ENCODE results near the gene UMODL1.

- TF ChIP-seq ZC3H10 (CRISPR knock-in tag; IDR thresholded peaks at IDR 0.05) (no peak), BACH2 (CRISPR knock-in tag; IDR thresholded peaks at IDR 0.05; ENCODE audit: borderline replicate concordance) (no peak), TCF4 (CRISPR knock-in tag; IDR thresholded peaks at IDR 0.05; ENCODE audit: borderline replicate concordance) (no peak), ZFP30 (CRISPR knock-in tag; IDR thresholded peaks at IDR 0.05) (no peak), ARNTL (CRISPR knock-in tag; IDR thresholded peaks at IDR 0.05; ENCODE audit: borderline replicate concordance, low read depth) (no peak), ZNF565 (CRISPR knock-in tag; conservative IDR thresholded peaks at IDR 0.05; ENCODE audit: low read depth) (no peak), PPARA (CRISPR knock-in tag; IDR thresholded peaks at IDR 0.05; ENCODE audit: borderline replicate concordance) (no peak)
- TF ChIP-seq, protein P1, sequence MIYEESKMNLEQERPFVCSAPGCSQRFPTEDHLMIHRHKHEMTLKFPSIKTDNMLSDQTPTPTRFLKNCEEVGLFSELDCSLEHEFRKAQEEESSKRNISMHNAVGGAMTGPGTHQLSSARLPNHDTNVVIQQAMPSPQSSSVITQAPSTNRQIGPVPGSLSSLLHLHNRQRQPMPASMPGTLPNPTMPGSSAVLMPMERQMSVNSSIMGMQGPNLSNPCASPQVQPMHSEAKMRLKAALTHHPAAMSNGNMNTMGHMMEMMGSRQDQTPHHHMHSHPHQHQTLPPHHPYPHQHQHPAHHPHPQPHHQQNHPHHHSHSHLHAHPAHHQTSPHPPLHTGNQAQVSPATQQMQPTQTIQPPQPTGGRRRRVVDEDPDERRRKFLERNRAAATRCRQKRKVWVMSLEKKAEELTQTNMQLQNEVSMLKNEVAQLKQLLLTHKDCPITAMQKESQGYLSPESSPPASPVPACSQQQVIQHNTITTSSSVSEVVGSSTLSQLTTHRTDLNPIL (CRISPR knock-in tag; IDR thresholded peaks at IDR 0.05; ENCODE audit: low read depth), result no peak
- TF ChIP-seq, protein P2, sequence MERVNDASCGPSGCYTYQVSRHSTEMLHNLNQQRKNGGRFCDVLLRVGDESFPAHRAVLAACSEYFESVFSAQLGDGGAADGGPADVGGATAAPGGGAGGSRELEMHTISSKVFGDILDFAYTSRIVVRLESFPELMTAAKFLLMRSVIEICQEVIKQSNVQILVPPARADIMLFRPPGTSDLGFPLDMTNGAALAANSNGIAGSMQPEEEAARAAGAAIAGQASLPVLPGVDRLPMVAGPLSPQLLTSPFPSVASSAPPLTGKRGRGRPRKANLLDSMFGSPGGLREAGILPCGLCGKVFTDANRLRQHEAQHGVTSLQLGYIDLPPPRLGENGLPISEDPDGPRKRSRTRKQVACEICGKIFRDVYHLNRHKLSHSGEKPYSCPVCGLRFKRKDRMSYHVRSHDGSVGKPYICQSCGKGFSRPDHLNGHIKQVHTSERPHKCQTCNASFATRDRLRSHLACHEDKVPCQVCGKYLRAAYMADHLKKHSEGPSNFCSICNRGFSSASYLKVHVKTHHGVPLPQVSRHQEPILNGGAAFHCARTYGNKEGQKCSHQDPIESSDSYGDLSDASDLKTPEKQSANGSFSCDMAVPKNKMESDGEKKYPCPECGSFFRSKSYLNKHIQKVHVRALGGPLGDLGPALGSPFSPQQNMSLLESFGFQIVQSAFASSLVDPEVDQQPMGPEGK (CRISPR knock-in tag; IDR thresholded peaks at IDR 0.05; ENCODE audit: borderline replicate concordance), result no peak
- TF ChIP-seq, protein P3, sequence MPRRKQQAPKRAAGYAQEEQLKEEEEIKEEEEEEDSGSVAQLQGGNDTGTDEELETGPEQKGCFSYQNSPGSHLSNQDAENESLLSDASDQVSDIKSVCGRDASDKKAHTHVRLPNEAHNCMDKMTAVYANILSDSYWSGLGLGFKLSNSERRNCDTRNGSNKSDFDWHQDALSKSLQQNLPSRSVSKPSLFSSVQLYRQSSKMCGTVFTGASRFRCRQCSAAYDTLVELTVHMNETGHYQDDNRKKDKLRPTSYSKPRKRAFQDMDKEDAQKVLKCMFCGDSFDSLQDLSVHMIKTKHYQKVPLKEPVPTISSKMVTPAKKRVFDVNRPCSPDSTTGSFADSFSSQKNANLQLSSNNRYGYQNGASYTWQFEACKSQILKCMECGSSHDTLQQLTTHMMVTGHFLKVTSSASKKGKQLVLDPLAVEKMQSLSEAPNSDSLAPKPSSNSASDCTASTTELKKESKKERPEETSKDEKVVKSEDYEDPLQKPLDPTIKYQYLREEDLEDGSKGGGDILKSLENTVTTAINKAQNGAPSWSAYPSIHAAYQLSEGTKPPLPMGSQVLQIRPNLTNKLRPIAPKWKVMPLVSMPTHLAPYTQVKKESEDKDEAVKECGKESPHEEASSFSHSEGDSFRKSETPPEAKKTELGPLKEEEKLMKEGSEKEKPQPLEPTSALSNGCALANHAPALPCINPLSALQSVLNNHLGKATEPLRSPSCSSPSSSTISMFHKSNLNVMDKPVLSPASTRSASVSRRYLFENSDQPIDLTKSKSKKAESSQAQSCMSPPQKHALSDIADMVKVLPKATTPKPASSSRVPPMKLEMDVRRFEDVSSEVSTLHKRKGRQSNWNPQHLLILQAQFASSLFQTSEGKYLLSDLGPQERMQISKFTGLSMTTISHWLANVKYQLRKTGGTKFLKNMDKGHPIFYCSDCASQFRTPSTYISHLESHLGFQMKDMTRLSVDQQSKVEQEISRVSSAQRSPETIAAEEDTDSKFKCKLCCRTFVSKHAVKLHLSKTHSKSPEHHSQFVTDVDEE (CRISPR knock-in tag; IDR thresholded peaks at IDR 0.05), result no peak
Measured at GRCh38 chr21:42129300-42130266, 58.5 kb downstream of the UMODL1 start.
